Activated T-helper 2 cell treated with anti-CD3 and anti-CD28 coated beads, Interferon-gamma antibody, Interleukin-2, Interleukin-4, amounts not matched to agents 10 μg/mL and 5 μg/mL and 100 μg/mL, durations not matched to agents 14 hours and 24 hours and 36 hours (primary cell): ENCODE measurements around the gene S100B. TPM values are rescaled to one million over a fixed set of nuclear protein-coding genes. Genes with fewer than 3 reads are reported as not detected.

Source experiments
- DNase-seq: peaks from one replicate; pipeline ENCODE4 v3.0.0; 2021; ENCODE audit warnings: low spot score
- H3K27ac Mint-ChIP-seq: one replicate; pipeline ENCODE4 v1.8.0; 2021; ENCODE audit warnings: mixed read lengths
- H3K27me3 Mint-ChIP-seq: one replicate; pipeline ENCODE4 v1.8.0; 2021; ENCODE audit warnings: low read depth, mixed read lengths
- H3K36me3 Mint-ChIP-seq: one replicate; pipeline ENCODE4 v1.8.0; 2021; ENCODE audit warnings: low read depth, mixed read lengths
- H3K4me1 Mint-ChIP-seq: one replicate; pipeline ENCODE4 v1.8.0; 2021; ENCODE audit warnings: low read depth, mixed read lengths
- H3K4me3 Mint-ChIP-seq: one replicate; pipeline ENCODE4 v1.8.0; 2021; ENCODE audit warnings: low read depth, mild to moderate bottlenecking, moderate library complexity, mixed read lengths
- H3K9me3 Mint-ChIP-seq: one replicate; pipeline ENCODE4 v1.8.0; 2021; ENCODE audit warnings: mixed read lengths
- intact Hi-C: fragments of 100-400 bp; cut with micrococcal nuclease; formaldehyde crosslinking; loops from one replicate; pipeline ENCODE4 v1.15.1; 2023
- total RNA-seq: library from RNA; stranded (reverse); gene quantifications from 2 replicates; pipeline ENCODE4 v1.2.3, GENCODE V29; 2022

The S100B gene
- total RNA-seq, 1 donor from 2014 or later: not detected

DNA sequence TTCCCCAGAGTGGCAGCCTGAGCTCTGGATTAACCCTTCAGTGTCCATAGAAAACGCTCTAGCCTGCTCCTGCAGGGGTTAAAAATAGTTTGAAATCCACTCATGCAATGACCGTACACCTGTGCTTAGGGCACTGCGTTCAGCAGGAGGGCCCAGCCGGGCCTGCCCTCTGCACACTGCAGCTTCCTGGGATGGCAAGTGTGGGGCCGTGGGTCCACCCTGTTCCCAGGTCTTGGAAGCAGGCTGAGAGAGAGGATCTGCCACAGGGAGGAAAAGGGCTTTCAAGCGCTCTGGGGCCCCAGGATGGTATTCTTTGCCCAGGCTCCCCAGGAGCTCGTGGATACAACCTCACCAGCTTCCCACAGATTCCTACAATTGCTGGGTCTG lies 1.5 kb upstream of the S100B start:
- no peaks in the 10 kb centered on the region for H3K36me3 Mint-ChIP-seq
- no peaks in the 10 kb centered on the region for H3K9me3 Mint-ChIP-seq
- H3K4me3 Mint-ChIP-seq: no peak overlapping the region
- no peak overlapping the region for H3K27ac Mint-ChIP-seq
- intact Hi-C loops: no loop called here
- peaks cover 19% of the 10 kb centered on the region for H3K4me1 Mint-ChIP-seq
- H3K27me3 Mint-ChIP-seq: peaks cover 1% of the 10 kb centered on the region
- DNase-seq: no peak

DNA sequence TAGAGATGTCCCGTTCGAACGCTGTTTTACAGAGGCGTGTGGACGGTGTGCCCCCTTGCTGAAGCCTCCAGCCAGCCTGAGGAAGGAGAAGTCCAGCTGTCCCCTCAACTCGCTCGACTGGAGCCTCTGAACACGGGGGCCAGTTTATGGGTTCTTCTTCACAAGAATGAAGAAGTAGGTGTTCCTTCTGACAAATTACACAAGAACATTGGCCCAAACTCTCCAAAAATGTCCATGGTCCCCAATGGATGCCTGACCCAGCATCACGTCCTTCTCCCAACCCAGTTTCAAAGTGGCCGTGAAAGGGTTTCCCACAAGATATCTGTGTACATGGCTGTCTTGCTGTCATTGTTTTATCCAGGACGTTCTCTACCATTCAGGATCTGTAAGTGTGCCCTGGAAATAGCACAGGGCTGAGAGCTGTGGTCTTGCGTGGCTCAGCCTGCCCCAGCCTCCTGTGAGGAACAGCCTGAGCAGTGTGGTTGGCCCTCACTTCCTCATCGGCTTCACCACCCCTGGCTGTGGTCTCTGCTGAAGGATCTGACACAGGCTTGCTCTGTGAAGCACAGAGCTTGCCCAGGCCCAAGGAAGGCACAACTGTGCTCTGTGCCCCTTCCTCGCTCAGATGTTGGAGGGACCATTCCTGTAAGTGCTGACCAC lies 1.0 kb upstream of the S100B start:
- Mint-ChIP-seq H3K27me3 (peaks cover 1% of the 10 kb centered on the region), H3K4me1 (peaks cover 19% of the 10 kb centered on the region), H3K27ac (no peak overlapping the region), H3K36me3 (no peaks in the 10 kb centered on the region), H3K9me3 (no peaks in the 10 kb centered on the region), H3K4me3 (no peak overlapping the region)
- DNase-seq: peak; percentile 31
- intact Hi-C loops: no loop called here

DNA sequence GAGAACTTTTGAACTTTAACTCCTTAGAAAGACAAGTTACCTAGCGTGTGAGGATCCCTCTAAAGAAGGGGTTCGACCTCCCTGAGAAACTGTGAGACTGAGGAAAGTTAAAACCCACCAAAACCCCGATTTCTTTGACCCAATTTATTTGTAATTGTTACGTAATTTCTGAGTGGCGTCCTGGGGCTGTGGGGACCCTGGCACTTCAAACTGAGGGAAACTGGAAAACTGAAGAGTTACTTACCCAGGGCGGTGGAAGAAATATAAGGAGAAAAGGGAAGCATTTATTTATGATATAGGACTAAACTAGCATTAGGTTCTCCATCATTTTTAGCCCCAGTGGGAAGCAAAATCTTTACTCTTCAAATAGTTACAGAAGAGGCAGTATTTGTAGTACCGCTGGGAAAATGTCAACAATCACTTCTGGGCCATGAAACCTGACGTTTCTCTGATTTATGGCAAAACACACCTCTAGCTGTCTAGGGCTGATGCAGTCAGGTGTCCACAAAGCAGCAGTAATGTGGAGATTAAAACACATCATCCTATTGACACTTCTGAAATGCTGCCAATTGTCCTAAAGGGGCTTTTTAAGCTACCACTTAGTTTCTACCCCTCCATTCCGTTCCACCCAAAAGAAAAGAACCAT lies 430 bp downstream of the S100B start:
- Mint-ChIP-seq H3K4me3 (no peak overlapping the region), H3K36me3 (no peaks in the 10 kb centered on the region), H3K27ac (no peak overlapping the region), H3K27me3 (peaks cover 1% of the 10 kb centered on the region), H3K9me3 (no peaks in the 10 kb centered on the region), H3K4me1 (peaks cover 19% of the 10 kb centered on the region)
- DNase-seq: no peak
- intact Hi-C loops: no loop called here

DNA sequence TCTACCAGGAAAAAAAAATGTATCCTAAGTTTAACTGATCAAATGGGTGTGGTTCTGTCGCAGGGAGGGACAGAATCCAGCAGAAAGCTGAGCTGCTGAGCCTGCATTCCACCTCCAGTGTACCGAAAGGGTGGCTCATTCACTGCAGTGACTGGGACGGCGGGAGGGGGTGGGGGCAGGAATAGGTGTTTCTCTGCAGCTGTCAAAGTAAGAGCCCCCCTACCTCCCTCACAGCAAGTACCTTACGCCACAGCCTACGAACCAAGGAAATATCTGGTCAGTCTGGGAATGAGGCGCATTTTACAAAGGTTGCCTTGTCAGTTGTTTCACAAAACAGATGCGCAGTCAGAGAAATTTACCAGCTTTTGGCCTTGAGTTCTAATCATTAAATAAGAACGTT lies 1.7 kb downstream of the S100B start:
- Mint-ChIP-seq H3K9me3 (no peaks in the 10 kb centered on the region), H3K27me3 (peaks cover 1% of the 10 kb centered on the region), H3K36me3 (no peaks in the 10 kb centered on the region), H3K4me1 (peaks cover 21% of the 10 kb centered on the region), H3K4me3 (no peak overlapping the region), H3K27ac (no peak overlapping the region)
- intact Hi-C loops: no loop called here
- no peak for DNase-seq

DNA sequence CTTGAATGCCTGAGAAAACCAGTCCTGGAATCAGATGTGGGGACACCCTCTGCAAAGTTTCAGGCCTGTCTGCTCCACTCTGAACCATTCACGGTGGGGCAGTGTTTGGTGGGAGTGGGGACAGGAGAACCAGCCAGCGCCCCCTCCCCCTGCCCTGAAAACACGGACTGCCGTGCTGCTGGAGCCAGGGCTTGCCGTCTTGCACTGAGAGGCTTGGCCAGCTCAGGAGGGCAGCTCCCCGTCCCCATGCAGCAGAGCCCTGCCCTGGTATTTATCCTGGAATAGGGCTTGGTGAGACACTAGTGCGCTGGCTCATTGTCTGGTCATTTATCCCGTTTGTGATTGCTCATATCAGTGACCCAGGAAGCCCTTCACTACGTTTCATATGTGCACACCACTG lies 3.9 kb downstream of the S100B start:
- H3K36me3 Mint-ChIP-seq: no peaks in the 10 kb centered on the region
- peaks cover 13% of the 10 kb centered on the region for H3K4me1 Mint-ChIP-seq
- intact Hi-C loops: no loop called here
- H3K9me3 Mint-ChIP-seq: peaks cover 1% of the 10 kb centered on the region
- H3K27me3 Mint-ChIP-seq: no peaks in the 10 kb centered on the region
- H3K27ac Mint-ChIP-seq: no peak overlapping the region
- no peak overlapping the region for H3K4me3 Mint-ChIP-seq
- no peak for DNase-seq

DNA sequence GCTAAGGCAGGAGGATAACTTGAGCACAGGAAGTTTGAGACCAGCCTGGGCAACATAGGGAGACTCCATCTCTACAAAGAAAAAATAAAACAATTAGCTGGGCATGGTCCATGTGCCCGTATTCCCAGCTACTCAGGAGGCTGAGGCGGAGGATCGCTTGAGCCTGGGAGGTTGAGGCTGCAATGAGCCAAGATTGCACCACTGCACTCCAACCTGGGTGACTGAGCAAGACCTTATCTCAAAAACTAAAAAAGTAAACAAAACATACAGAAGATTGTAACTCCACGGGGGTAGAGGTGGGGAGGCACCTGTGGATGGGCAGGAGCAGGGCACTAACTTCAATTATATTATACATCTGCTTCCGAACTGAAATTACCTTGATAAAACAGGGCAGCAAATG lies 4.6 kb downstream of the S100B start:
- no peak for DNase-seq
- Mint-ChIP-seq H3K36me3 (no peaks in the 10 kb centered on the region), H3K4me3 (no peak overlapping the region), H3K9me3 (peaks cover 4% of the 10 kb centered on the region), H3K27me3 (no peaks in the 10 kb centered on the region), H3K27ac (no peak overlapping the region), H3K4me1 (peaks cover 8% of the 10 kb centered on the region)
- intact Hi-C loops: no loop called here

DNA sequence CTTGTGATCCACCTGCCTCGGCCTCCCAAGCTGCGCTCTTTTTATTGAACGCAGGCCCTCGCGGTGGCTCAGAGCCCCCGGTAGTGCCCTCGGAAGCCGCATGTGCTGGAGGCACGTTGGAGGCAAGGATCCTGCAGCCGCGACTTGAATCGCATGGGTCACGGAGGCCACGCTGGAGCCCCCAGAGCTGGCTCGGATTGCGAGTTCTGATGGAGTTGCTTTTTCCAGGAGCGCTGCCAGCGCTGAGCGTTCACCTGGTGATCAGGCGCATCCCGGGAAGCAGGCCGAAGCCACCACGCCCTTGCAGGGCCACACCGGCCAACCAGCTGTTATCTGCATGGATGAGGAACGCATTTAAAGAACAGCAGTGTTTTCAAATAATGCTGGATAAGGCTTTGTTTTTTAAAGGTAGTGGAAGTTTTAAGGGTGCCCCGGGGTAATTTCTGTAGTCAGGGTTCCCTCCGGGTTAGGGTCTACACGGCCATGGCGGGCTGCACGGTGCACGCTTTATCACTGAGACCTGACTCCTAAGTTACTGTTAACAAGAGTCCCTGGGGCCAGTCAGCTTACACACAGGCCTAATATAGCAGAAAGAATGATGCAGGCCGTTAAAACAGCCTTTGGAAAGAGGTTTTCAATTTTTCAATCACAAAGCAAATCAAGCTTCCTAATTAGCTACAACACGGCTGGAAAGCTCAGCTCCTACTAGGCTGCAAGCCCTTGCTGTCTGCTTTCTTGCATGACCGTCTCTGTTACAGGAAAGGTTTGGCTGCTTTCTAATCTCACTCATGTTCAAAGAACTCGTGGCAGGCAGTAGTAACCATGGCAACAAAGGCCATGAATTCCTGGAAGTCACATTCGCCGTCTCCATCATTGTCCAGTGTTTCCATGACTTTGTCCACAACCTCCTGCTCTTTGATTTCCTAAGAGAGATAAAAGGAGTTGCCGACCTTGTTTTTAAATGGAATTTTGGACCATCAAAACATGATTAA lies 6.0 kb downstream of the S100B start:
- no peaks in the 10 kb centered on the region for H3K36me3 Mint-ChIP-seq
- H3K27me3 Mint-ChIP-seq: no peaks in the 10 kb centered on the region
- peaks cover 10% of the 10 kb centered on the region for H3K9me3 Mint-ChIP-seq
- DNase-seq: no peak
- intact Hi-C loops: no loop called here
- no peak overlapping the region for H3K27ac Mint-ChIP-seq
- H3K4me1 Mint-ChIP-seq: peaks cover 3% of the 10 kb centered on the region
- H3K4me3 Mint-ChIP-seq: no peak overlapping the region

DNA sequence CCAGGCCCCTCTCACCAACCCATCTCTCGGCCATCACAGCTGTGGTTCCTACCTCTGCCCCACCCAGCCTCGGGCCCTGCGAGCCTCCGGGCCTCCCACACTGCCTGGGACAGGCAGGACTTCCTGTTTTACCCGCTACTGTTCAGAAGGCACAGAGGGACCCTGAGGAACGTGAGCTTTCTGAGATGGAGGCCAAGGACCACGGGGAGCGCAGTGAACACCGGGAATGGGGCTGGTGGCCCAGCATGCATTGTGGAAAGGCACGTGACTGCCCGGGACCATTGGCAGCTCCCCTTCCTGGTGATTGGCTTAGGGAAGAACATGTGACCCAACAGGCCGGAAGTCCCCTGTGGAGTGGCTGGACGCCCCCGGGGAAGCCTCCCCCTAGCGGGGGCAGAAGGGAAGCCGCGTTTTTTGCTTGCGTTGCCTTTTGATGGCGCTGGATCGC lies 7.0 kb downstream of the S100B start:
- H3K27me3 Mint-ChIP-seq: no peaks in the 10 kb centered on the region
- peaks cover 3% of the 10 kb centered on the region for H3K4me1 Mint-ChIP-seq
- no peak overlapping the region for H3K4me3 Mint-ChIP-seq
- peaks cover 2% of the 10 kb centered on the region for H3K36me3 Mint-ChIP-seq
- DNase-seq: no peak
- intact Hi-C loops: no loop called here
- no peak overlapping the region for H3K27ac Mint-ChIP-seq
- H3K9me3 Mint-ChIP-seq: peaks cover 19% of the 10 kb centered on the region

DNA sequence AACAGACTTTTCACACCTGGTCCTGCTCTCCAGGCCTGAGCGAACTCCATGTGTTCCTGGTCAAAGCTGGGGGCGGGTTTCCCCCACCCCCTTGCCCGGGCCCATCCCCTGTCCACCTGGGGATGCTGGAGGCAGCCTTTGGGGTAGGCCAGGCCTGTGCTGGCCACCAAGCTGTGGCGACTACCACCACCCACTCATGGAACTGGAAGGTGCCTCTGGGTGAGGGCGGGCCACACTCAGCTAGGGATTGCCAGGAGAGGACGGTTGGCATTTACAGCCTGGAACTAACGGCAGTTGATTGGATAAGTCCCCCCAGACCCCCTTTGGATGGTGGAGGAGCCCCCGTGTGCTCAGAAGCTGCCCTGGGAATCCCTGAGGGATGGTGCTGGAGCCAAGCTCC lies 7.9 kb downstream of the S100B start:
- Mint-ChIP-seq H3K9me3 (peaks cover 23% of the 10 kb centered on the region), H3K27me3 (no peaks in the 10 kb centered on the region), H3K4me3 (no peak overlapping the region), H3K36me3 (peaks cover 4% of the 10 kb centered on the region), H3K27ac (no peak overlapping the region), H3K4me1 (peaks cover 3% of the 10 kb centered on the region)
- DNase-seq: no peak
- intact Hi-C loops: no loop called here

DNA sequence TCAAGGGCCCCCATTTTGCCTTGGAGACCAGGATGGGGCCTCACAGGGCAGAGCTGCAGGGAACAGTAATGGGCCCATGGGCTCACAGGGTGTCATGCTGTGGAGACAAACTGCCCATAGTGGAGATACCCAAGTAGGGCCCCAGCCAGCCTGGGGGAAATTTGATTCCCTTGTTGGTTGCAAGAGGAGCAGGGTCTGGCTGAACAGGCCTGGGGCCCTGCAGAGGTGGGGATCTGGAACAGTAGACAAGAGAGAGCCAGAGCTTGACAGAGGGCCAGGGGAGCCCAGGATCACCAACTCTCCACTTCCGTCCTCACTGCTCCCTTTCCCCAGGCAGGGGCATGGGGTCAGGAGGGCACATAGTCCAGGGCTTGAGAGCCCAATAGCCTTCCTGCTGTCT lies 8.7 kb downstream of the S100B start:
- H3K9me3 Mint-ChIP-seq: peaks cover 30% of the 10 kb centered on the region
- H3K4me3 Mint-ChIP-seq: no peak overlapping the region
- intact Hi-C loops: no loop called here
- H3K27me3 Mint-ChIP-seq: no peaks in the 10 kb centered on the region
- DNase-seq: no peak
- H3K27ac Mint-ChIP-seq: no peak overlapping the region
- H3K4me1 Mint-ChIP-seq: peaks cover 3% of the 10 kb centered on the region
- peaks cover 4% of the 10 kb centered on the region for H3K36me3 Mint-ChIP-seq

DNA sequence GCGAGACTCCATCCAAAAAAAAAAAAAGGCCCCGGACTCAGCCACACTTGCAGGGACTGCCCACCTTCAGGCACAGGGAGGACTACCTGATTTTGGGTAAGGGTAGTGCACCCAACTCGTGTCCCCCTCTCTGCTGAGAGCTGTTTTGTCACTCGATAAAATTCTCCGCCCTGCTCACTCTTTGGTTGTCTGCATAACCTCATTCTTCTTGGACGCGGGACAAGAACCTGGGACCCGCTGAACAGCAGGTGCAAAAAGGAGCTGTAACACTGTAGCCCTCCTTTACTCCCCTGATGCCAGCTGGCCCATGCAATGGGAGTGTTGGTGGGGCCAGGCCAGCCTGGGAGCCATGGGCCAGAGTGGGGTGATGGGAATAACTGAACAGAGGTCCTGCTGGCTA lies 10.6 kb downstream of the S100B start:
- Mint-ChIP-seq H3K4me3 (no peak overlapping the region), H3K4me1 (peaks cover 2% of the 10 kb centered on the region), H3K27ac (no peak overlapping the region), H3K9me3 (peaks cover 37% of the 10 kb centered on the region), H3K27me3 (peaks cover 2% of the 10 kb centered on the region), H3K36me3 (peaks cover 4% of the 10 kb centered on the region)
- no peak for DNase-seq
- intact Hi-C loops: no loop called here

DNA sequence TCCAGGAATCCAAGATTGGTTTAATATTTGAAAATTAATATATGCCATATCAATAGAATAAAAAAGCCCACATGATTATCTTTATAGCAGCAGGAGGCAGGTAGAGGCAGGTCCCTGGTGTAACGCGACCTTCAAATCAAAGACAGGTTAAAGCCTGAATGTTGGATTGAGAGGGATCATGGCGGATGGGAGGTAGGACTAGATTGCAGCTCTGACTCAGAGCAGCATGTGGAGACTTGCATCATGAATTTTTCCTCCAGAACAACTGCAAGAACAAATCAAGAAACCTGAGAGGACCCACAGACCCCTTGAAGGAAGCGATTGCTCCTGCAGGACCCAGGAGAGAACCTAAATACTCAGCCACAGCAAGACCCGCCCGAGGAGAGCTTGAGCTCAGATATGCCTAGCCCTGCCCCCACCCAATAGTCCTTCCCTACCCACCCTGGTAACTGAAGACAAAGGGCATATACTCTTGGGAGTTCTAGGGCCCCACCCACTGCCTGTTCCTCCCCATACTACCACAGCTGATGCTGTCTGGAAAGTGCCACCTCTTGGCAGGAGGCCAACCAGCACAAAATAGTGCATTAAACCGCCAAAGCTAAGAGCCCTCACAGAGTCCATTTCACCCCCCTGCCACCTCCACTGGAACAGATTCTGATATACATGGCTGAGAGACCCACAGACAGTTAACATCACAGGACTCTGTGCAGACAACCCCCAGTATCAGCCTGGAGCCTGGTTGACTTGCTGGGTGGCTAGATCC lies 19.5 kb downstream of the S100B start:
- peaks cover 29% of the 10 kb centered on the region for H3K36me3 Mint-ChIP-seq

More for the DNA sequence above, 19.5 kb downstream of the S100B start:
- Mint-ChIP-seq H3K4me1 (peaks cover 3% of the 10 kb centered on the region), H3K27ac (no peak overlapping the region), H3K4me3 (no peak overlapping the region), H3K9me3 (peaks cover 70% of the 10 kb centered on the region), H3K27me3 (peaks cover 6% of the 10 kb centered on the region)
- no peak for DNase-seq
- intact Hi-C loops: no loop called here
